ENCODE measurements around the gene STK17A. TPM values are rescaled to one million over a fixed set of nuclear protein-coding genes. Genes with fewer than 3 reads are reported as not detected.

STK17A gene
- total RNA-seq, result 10 to 100 TPM; 17.9 to 30.0 (median 19.5) TPM
- long read RNA-seq, donor 1, transcript STK17A-201 (7 exons, 3,368 nt), result major isoform, 29 of 36 reads
- long read RNA-seq, donor 1, partial matches to known transcripts, result 2 of 36 reads
- long read RNA-seq, donor 1, other reads (novel, unspliced or antisense), result 5 of 36 reads
- long read RNA-seq, donor 2, partial matches to known transcripts, result 2 of 5 reads
- long read RNA-seq, donor 2, other reads (novel, unspliced or antisense), result 0 of 5 reads

DNA sequence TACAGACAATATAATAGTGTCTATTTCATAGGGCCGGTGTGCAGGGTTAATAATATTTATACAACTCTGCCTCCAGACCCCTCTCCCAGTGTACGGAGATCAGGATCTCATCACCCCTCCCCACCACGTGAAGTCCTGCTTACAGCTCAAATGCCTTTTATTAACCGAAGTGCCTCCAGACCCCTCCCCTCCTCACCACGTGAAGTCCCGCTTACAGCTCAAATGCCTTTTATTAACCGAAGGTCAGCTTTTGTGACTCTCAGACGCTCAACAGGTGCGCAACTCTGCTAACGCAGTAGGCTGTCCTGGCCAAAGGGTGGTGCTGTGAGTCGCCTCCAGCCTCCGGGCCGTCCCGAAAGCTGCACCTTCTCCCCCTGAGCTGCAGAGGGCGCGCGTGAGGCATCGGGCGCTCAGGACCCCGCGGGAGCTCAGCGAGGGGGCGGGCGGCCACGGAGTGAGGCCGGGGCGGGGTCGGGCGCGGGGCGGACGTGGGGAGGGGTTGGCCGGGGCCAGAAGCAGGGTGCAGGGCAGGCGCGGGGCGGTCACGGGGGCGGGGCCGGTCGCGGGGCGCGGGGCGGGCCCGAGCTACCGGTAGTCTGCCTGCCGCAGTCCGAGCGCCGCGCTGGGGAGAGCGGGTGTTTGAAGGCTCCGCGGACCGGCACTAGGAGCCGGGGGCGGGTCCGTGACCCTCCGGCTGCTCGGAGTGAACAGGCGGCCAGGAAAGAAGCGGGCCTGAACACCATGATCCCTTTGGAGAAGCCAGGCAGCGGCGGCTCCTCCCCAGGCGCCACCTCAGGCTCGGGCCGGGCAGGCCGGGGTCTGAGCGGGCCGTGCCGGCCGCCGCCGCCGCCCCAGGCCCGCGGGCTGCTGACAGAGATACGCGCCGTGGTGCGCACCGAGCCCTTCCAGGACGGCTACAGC lies at the start of gene STK17A:
TSS of gene STK17A (plus strand) at position 606 of the 921 bp plus-strand sequence. CDS start at position 742, 136 bp downstream.
- peaks cover 19% of the 10 kb centered on the region for H3K4me1 ChIP-seq (ENCODE audit: low read depth)
- peak; percentile 97 for ATAC-seq
- H3K9me3 ChIP-seq, result no peaks in the 10 kb centered on the region
- H3K4me3 ChIP-seq, result peak within 1 kb of the TSS; percentile 97
- TF ChIP-seq, protein P1, sequence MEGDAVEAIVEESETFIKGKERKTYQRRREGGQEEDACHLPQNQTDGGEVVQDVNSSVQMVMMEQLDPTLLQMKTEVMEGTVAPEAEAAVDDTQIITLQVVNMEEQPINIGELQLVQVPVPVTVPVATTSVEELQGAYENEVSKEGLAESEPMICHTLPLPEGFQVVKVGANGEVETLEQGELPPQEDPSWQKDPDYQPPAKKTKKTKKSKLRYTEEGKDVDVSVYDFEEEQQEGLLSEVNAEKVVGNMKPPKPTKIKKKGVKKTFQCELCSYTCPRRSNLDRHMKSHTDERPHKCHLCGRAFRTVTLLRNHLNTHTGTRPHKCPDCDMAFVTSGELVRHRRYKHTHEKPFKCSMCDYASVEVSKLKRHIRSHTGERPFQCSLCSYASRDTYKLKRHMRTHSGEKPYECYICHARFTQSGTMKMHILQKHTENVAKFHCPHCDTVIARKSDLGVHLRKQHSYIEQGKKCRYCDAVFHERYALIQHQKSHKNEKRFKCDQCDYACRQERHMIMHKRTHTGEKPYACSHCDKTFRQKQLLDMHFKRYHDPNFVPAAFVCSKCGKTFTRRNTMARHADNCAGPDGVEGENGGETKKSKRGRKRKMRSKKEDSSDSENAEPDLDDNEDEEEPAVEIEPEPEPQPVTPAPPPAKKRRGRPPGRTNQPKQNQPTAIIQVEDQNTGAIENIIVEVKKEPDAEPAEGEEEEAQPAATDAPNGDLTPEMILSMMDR (IDR thresholded peaks at IDR 0.05), result peak; percentile 99
- no peaks in the 10 kb centered on the region for H3K36me3 ChIP-seq (ENCODE audit: low read depth)
- peak; percentile 89 to 96 (median 96) for DNase-seq
- intact Hi-C loops (cut with DNase I, micrococcal nuclease), result loop anchor here (5.0 to 10.0 kb wide), 3 partner anchors 120 to 255 kb away; no protein-coding TSS in a partner anchor

DNA sequence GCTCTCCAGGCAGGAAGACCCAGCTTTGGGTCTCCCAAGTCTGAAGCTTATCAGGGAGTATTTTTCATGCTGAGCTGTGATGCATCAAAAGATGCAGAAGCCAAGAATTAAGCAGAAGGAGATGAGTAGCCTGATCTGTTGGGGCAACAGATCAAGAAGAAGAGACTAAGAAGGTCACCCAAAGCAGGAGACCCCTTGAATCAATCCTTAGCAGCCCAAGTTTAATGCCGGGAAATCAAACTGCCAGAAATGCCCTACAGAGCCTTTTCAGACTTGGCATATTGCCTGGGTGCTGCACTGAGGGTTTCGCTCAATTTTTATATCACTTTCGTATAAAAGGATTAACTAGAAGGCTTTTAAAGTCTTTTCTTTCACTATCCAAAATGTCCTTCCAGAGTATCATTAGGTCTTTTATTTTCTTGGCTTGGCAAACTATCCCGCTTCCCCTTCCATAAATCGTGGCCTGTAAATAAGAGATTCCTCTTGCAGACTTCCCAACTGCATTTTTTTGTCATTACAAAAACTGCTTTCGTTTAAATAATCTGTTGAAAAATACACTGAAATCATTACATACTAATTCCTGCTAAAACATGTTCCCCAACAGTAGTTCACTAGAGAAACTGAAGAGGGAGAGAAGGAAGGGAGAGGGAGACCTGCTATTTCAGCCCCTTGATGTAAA lies 49.0 kb upstream of the STK17A start:
- Histone ChIP-seq H3K4me1 (ENCODE audit: low read depth) (no peaks in the 10 kb centered on the region), H3K4me3 (no peak overlapping the region), H3K36me3 (ENCODE audit: low read depth) (no peaks in the 10 kb centered on the region), H3K9me3 (no peaks in the 10 kb centered on the region)
- DNase-seq (no peak), ATAC-seq (no peak)
- TF ChIP-seq, protein P1 (IDR thresholded peaks at IDR 0.05), result no peak
- intact Hi-C loops (cut with DNase I, micrococcal nuclease), result no loop called here

GRCh38 chr7:43535031-43535451 lies 47.9 kb upstream of the STK17A start:
- DNase-seq, result no peak
- no peak overlapping the region for H3K4me3 ChIP-seq
- no peaks in the 10 kb centered on the region for H3K4me1 ChIP-seq (ENCODE audit: low read depth)
- ATAC-seq, result no peak
- TF ChIP-seq, protein P1 (IDR thresholded peaks at IDR 0.05), result no peak
- intact Hi-C loops (cut with DNase I, micrococcal nuclease), result no loop called here
- H3K36me3 ChIP-seq (ENCODE audit: low read depth), result no peaks in the 10 kb centered on the region
- H3K9me3 ChIP-seq, result no peaks in the 10 kb centered on the region

- no peak for DNase-seq
- no peak for ATAC-seq
- H3K36me3 ChIP-seq (ENCODE audit: low read depth), result no peaks in the 10 kb centered on the region
These were observed 46.9 kb upstream of the STK17A start for GRCh38 chr7:43535810-43536585.

More at GRCh38 chr7:43535810-43536585, 46.9 kb upstream of the STK17A start:
- Histone ChIP-seq H3K4me3 (no peak overlapping the region), H3K9me3 (no peaks in the 10 kb centered on the region), H3K4me1 (ENCODE audit: low read depth) (no peaks in the 10 kb centered on the region)
- TF ChIP-seq, protein P1 (IDR thresholded peaks at IDR 0.05), result no peak
- intact Hi-C loops (cut with DNase I, micrococcal nuclease), result no loop called here

Measured in mucosa of descending colon (tissue), 3 donors.